ENCODE results near the gene ARHGAP32.
"Not testable (repeated sequence)": the region's sequence is repeated elsewhere in the genome, so short reads cannot be mapped to it uniquely, and the experiment has no call there.

Gene ARHGAP32

GRCh38 chr11:129189646-129190045, 2.5 kb downstream of the ARHGAP32 start:
- Histone ChIP-seq H3K9ac (ENCODE audit: low read length) (no peak overlapping the region), H3K4me3 (ENCODE audit: low read length) (no peak overlapping the region), H3K27ac (ENCODE audit: low read depth, low read length) (no peak overlapping the region), H3K4me1 (ENCODE audit: control insufficient read depth, insufficient read depth, low read length) (no peaks in the 10 kb centered on the region), H3K36me3 (ENCODE audit: control insufficient read depth, insufficient read depth, low read length) (no peaks in the 10 kb centered on the region), H3K27me3 (ENCODE audit: control insufficient read depth, insufficient read depth, low read length) (no peaks in the 10 kb centered on the region)

GRCh38 chr11:129185082-129185481, 7.0 kb downstream of the ARHGAP32 start:
- not testable (repeated sequence) for H3K36me3 ChIP-seq (ENCODE audit: control insufficient read depth, insufficient read depth, low read length); H3K27me3 ChIP-seq (ENCODE audit: control insufficient read depth, insufficient read depth, low read length); H3K27ac ChIP-seq (ENCODE audit: low read depth, low read length); H3K4me3 ChIP-seq (ENCODE audit: low read length); H3K4me1 ChIP-seq (ENCODE audit: control insufficient read depth, insufficient read depth, low read length); H3K9ac ChIP-seq (ENCODE audit: low read length)

- H3K27ac ChIP-seq (ENCODE audit: low read depth, low read length) = no peak overlapping the region
- H3K4me3 ChIP-seq (ENCODE audit: low read length) = no peak overlapping the region
- no peaks in the 10 kb centered on the region for H3K36me3 ChIP-seq (ENCODE audit: control insufficient read depth, insufficient read depth, low read length)
- no peaks in the 10 kb centered on the region for H3K27me3 ChIP-seq (ENCODE audit: control insufficient read depth, insufficient read depth, low read length)
- no peak overlapping the region for H3K9ac ChIP-seq (ENCODE audit: low read length)
- no peaks in the 10 kb centered on the region for H3K4me1 ChIP-seq (ENCODE audit: control insufficient read depth, insufficient read depth, low read length)
These were observed 7.5 kb downstream of the ARHGAP32 start for GRCh38 chr11:129184581-129184980.

- no peak overlapping the region for H3K9ac ChIP-seq (ENCODE audit: low read length)
- H3K36me3 ChIP-seq (ENCODE audit: control insufficient read depth, insufficient read depth, low read length) = no peaks in the 10 kb centered on the region
- no peak overlapping the region for H3K4me3 ChIP-seq (ENCODE audit: low read length)
- H3K4me1 ChIP-seq (ENCODE audit: control insufficient read depth, insufficient read depth, low read length) = no peaks in the 10 kb centered on the region
- no peak overlapping the region for H3K27ac ChIP-seq (ENCODE audit: low read depth, low read length)
- H3K27me3 ChIP-seq (ENCODE audit: control insufficient read depth, insufficient read depth, low read length) = no peaks in the 10 kb centered on the region
These were observed 24.8 kb downstream of the ARHGAP32 start for GRCh38 chr11:129167315-129167714.

- Histone ChIP-seq H3K9ac (ENCODE audit: low read length) (no peak overlapping the region), H3K4me1 (ENCODE audit: control insufficient read depth, insufficient read depth, low read length) (no peaks in the 10 kb centered on the region), H3K27ac (ENCODE audit: low read depth, low read length) (no peak overlapping the region), H3K4me3 (ENCODE audit: low read length) (no peak overlapping the region), H3K27me3 (ENCODE audit: control insufficient read depth, insufficient read depth, low read length) (no peaks in the 10 kb centered on the region), H3K36me3 (ENCODE audit: control insufficient read depth, insufficient read depth, low read length) (no peaks in the 10 kb centered on the region)
These were observed 28.4 kb downstream of the ARHGAP32 start for GRCh38 chr11:129163714-129164164.

GRCh38 chr11:129157080-129157479, 35.0 kb downstream of the ARHGAP32 start:
- H3K27ac ChIP-seq (ENCODE audit: low read depth, low read length); H3K9ac ChIP-seq (ENCODE audit: low read length); H3K4me3 ChIP-seq (ENCODE audit: low read length); H3K27me3 ChIP-seq (ENCODE audit: control insufficient read depth, insufficient read depth, low read length); H3K4me1 ChIP-seq (ENCODE audit: control insufficient read depth, insufficient read depth, low read length); H3K36me3 ChIP-seq (ENCODE audit: control insufficient read depth, insufficient read depth, low read length): not testable (repeated sequence)

- Histone ChIP-seq H3K36me3 (ENCODE audit: control insufficient read depth, insufficient read depth, low read length) (no peaks in the 10 kb centered on the region), H3K9ac (ENCODE audit: low read length) (no peak overlapping the region), H3K27me3 (ENCODE audit: control insufficient read depth, insufficient read depth, low read length) (no peaks in the 10 kb centered on the region), H3K27ac (ENCODE audit: low read depth, low read length) (no peak overlapping the region), H3K4me1 (ENCODE audit: control insufficient read depth, insufficient read depth, low read length) (no peaks in the 10 kb centered on the region), H3K4me3 (ENCODE audit: low read length) (no peak overlapping the region)
These were observed 36.4 kb downstream of the ARHGAP32 start for GRCh38 chr11:129155745-129156144.

- no peak overlapping the region for H3K4me3 ChIP-seq (ENCODE audit: low read length)
- H3K27ac ChIP-seq (ENCODE audit: low read depth, low read length) = no peak overlapping the region
- H3K27me3 ChIP-seq (ENCODE audit: control insufficient read depth, insufficient read depth, low read length) = no peaks in the 10 kb centered on the region
- H3K36me3 ChIP-seq (ENCODE audit: control insufficient read depth, insufficient read depth, low read length) = no peaks in the 10 kb centered on the region
- H3K9ac ChIP-seq (ENCODE audit: low read length) = no peak overlapping the region
- no peaks in the 10 kb centered on the region for H3K4me1 ChIP-seq (ENCODE audit: control insufficient read depth, insufficient read depth, low read length)
These were observed 43.6 kb downstream of the ARHGAP32 start for GRCh38 chr11:129148487-129148886.

GRCh38 chr11:129146191-129146590, 45.9 kb downstream of the ARHGAP32 start:
- Histone ChIP-seq H3K27me3 (ENCODE audit: control insufficient read depth, insufficient read depth, low read length) (no peaks in the 10 kb centered on the region), H3K27ac (ENCODE audit: low read depth, low read length) (no peak overlapping the region), H3K9ac (ENCODE audit: low read length) (no peak overlapping the region), H3K36me3 (ENCODE audit: control insufficient read depth, insufficient read depth, low read length) (no peaks in the 10 kb centered on the region), H3K4me1 (ENCODE audit: control insufficient read depth, insufficient read depth, low read length) (no peaks in the 10 kb centered on the region), H3K4me3 (ENCODE audit: low read length) (no peak overlapping the region)

- H3K9ac ChIP-seq (ENCODE audit: low read length) = no peak overlapping the region
- no peaks in the 10 kb centered on the region for H3K4me1 ChIP-seq (ENCODE audit: control insufficient read depth, insufficient read depth, low read length)
- no peaks in the 10 kb centered on the region for H3K36me3 ChIP-seq (ENCODE audit: control insufficient read depth, insufficient read depth, low read length)
- H3K27me3 ChIP-seq (ENCODE audit: control insufficient read depth, insufficient read depth, low read length) = no peaks in the 10 kb centered on the region
- H3K27ac ChIP-seq (ENCODE audit: low read depth, low read length) = no peak overlapping the region
- no peak overlapping the region for H3K4me3 ChIP-seq (ENCODE audit: low read length)
These were observed 46.8 kb downstream of the ARHGAP32 start for GRCh38 chr11:129145276-129145675.

- Histone ChIP-seq H3K4me1 (ENCODE audit: control insufficient read depth, insufficient read depth, low read length) (no peaks in the 10 kb centered on the region), H3K27me3 (ENCODE audit: control insufficient read depth, insufficient read depth, low read length) (no peaks in the 10 kb centered on the region), H3K36me3 (ENCODE audit: control insufficient read depth, insufficient read depth, low read length) (no peaks in the 10 kb centered on the region), H3K4me3 (ENCODE audit: low read length) (no peak overlapping the region), H3K9ac (ENCODE audit: low read length) (no peak overlapping the region), H3K27ac (ENCODE audit: low read depth, low read length) (no peak overlapping the region)
These were observed 47.9 kb downstream of the ARHGAP32 start for GRCh38 chr11:129144256-129144655.

- H3K36me3 ChIP-seq (ENCODE audit: control insufficient read depth, insufficient read depth, low read length) = no peaks in the 10 kb centered on the region
- no peak overlapping the region for H3K27ac ChIP-seq (ENCODE audit: low read depth, low read length)
- H3K4me3 ChIP-seq (ENCODE audit: low read length) = no peak overlapping the region
- no peaks in the 10 kb centered on the region for H3K4me1 ChIP-seq (ENCODE audit: control insufficient read depth, insufficient read depth, low read length)
- no peak overlapping the region for H3K9ac ChIP-seq (ENCODE audit: low read length)
- no peaks in the 10 kb centered on the region for H3K27me3 ChIP-seq (ENCODE audit: control insufficient read depth, insufficient read depth, low read length)
These were observed 48.8 kb downstream of the ARHGAP32 start for GRCh38 chr11:129143335-129143734.

GRCh38 chr11:129141748-129142523, 50.2 kb downstream of the ARHGAP32 start:
- Histone ChIP-seq H3K4me1 (ENCODE audit: control insufficient read depth, insufficient read depth, low read length) (no peaks in the 10 kb centered on the region), H3K27me3 (ENCODE audit: control insufficient read depth, insufficient read depth, low read length) (no peaks in the 10 kb centered on the region), H3K36me3 (ENCODE audit: control insufficient read depth, insufficient read depth, low read length) (no peaks in the 10 kb centered on the region), H3K4me3 (ENCODE audit: low read length) (no peak overlapping the region), H3K9ac (ENCODE audit: low read length) (no peak overlapping the region), H3K27ac (ENCODE audit: low read depth, low read length) (no peak overlapping the region)

Data from rectal smooth muscle tissue (tissue), 1 donor.